Fibroblast of peridontal ligament (primary cell): Measurements from ENCODE around the gene SPINT2.
"Not testable (repeated sequence)": the region's sequence is repeated elsewhere in the genome, so short reads cannot be mapped to it uniquely, and the experiment has no call there.

Source experiments
- DNase-seq: peaks from one replicate; pipeline ENCODE4 v3.0.0-alpha.2; 2010; ENCODE audit errors: extremely low read depth

Gene SPINT2

GRCh38 chr19:38264486-38265212 is at the start of gene SPINT2:
TSS of gene SPINT2 (plus strand) at chr19:38264573. CDS start at chr19:38264893, 320 bp downstream.
- DNase-seq = no peak

- DNase-seq = no peak
Observed at GRCh38 chr19:38216785-38217641, 47.4 kb upstream of the SPINT2 start.

GRCh38 chr19:38218204-38218603 is 46.2 kb upstream of the SPINT2 start:
- DNase-seq = no peak

GRCh38 chr19:38219221-38219620 is 45.2 kb upstream of the SPINT2 start:
- DNase-seq = no peak

GRCh38 chr19:38221421-38221820 is 43.0 kb upstream of the SPINT2 start:
- no peak for DNase-seq

- no peak for DNase-seq
Observed at GRCh38 chr19:38221919-38222830, 42.2 kb upstream of the SPINT2 start.

GRCh38 chr19:38223119-38223523 is 41.3 kb upstream of the SPINT2 start:
- DNase-seq = no peak

GRCh38 chr19:38223617-38224013 is 40.8 kb upstream of the SPINT2 start:
- no peak for DNase-seq

- DNase-seq = peak; percentile 40
Observed at GRCh38 chr19:38224014-38224862, 40.1 kb upstream of the SPINT2 start, which contains the start of gene DPF1. TSS of gene DPF1 (minus strand) at chr19:38224222. CDS start at chr19:38224142, 80 bp downstream.

GRCh38 chr19:38224863-38225218 is 39.5 kb upstream of the SPINT2 start:
- not testable (repeated sequence) for DNase-seq

GRCh38 chr19:38227287-38228004 is 36.9 kb upstream of the SPINT2 start:
- no peak for DNase-seq

GRCh38 chr19:38228005-38228377 is 36.4 kb upstream of the SPINT2 start:
- no peak for DNase-seq

- DNase-seq = no peak
Observed at GRCh38 chr19:38228491-38229439, 35.6 kb upstream of the SPINT2 start.

GRCh38 chr19:38229585-38230073 is 34.7 kb upstream of the SPINT2 start:
- peak; percentile 70 for DNase-seq

GRCh38 chr19:38230506-38231133 is 33.8 kb upstream of the SPINT2 start:
- DNase-seq = not testable (repeated sequence)

- no peak for DNase-seq
Observed at GRCh38 chr19:38231918-38232317, 32.5 kb upstream of the SPINT2 start.

GRCh38 chr19:38233740-38234251 is 30.6 kb upstream of the SPINT2 start:
- peak; percentile 70 for DNase-seq

GRCh38 chr19:38234615-38235014 is 29.8 kb upstream of the SPINT2 start:
- no peak for DNase-seq
